OCI-LY1 (cell line): ENCODE data around the gene PTCD1.

ENCODE experiments used
- CTCF ChIP-seq: fragments of 200-600 bp; sonication (generic), shearing (Covaris generic); IDR thresholded peaks from 2 replicates; pipeline ENCODE4 v1.5.1; 2017; ENCODE audit warnings: mild to moderate bottlenecking, antibody characterized with exemption, low read length, moderate library complexity, mixed read lengths
- EZH2 ChIP-seq: fragments of 200-600 bp; sonication (generic), shearing (Covaris generic); IDR thresholded peaks from 2 replicates; pipeline ENCODE4 v1.8.0; 2017; ENCODE audit warnings: borderline replicate concordance, mixed run types, mild to moderate bottlenecking, antibody characterized with exemption, low read length, moderate library complexity, mixed read lengths

- TF ChIP-seq CTCF (no peak), EZH2 (no peak)
Observed at GRCh38 chr7:99383203-99383602, 55.4 kb downstream of the PTCD1 start.
